NB4 (cell line): ENCODE results near the gene BIK.
A peak's percentile ranks its signal among the peaks of the same experiment; 100 is the strongest.

Experiments
- DNase-seq: peaks from one replicate; pipeline ENCODE4 v3.0.0; 2010; ENCODE audit warnings: low read depth
- H3K4me3 ChIP-seq: one replicate; pipeline ENCODE4 v1.5.1; 2011; ENCODE audit warnings: mild to moderate bottlenecking, low read depth, low read length, moderate library complexity
- MYC ChIP-seq: IDR thresholded peaks from 2 replicates; pipeline ENCODE4 v1.6.1; 2011; ENCODE audit warnings: low read depth, low read length
- POLR2A ChIP-seq: IDR thresholded peaks from 2 replicates; pipeline ENCODE4 v1.6.1; 2011; ENCODE audit warnings: mild to moderate bottlenecking; ENCODE audit not compliant: insufficient read length; ENCODE audit errors: extremely low read depth
- TF ChIP-seq, protein P1 (sequence below): IDR thresholded peaks from 2 replicates; pipeline ENCODE4 v1.6.1; 2011; ENCODE audit warnings: low read depth, low read length
- TF ChIP-seq, protein P2 (sequence below): IDR thresholded peaks from one replicate; pipeline ENCODE4 v1.5.1; 2012; ENCODE audit warnings: low read depth, low read length

BIK gene

DNA sequence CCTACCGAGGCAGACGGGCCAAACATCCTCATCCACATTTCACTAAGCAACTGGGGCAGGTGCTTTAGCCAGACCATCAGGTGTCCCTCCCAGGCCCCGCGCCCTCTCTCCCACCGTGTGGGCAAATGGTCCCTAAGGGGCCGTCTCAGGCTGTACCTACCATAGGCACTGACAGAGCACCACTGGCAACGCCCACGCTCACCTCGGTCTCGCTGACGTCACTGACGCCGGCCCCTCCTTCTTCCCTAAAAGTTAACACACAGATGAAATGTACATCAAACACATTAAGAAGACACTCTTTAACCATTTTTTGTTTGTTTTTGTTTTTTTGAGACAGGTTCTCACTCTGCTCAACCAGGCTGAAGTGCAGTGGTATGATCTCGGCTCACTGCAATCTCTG is 30.8 kb upstream of the BIK start:
- no peak overlapping the region for H3K4me3 ChIP-seq
- DNase-seq: no peak
- TF ChIP-seq POLR2A (no peak), MYC (no peak)
- TF ChIP-seq, protein P1, sequence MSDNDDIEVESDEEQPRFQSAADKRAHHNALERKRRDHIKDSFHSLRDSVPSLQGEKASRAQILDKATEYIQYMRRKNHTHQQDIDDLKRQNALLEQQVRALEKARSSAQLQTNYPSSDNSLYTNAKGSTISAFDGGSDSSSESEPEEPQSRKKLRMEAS: no peak
- TF ChIP-seq, protein P2, sequence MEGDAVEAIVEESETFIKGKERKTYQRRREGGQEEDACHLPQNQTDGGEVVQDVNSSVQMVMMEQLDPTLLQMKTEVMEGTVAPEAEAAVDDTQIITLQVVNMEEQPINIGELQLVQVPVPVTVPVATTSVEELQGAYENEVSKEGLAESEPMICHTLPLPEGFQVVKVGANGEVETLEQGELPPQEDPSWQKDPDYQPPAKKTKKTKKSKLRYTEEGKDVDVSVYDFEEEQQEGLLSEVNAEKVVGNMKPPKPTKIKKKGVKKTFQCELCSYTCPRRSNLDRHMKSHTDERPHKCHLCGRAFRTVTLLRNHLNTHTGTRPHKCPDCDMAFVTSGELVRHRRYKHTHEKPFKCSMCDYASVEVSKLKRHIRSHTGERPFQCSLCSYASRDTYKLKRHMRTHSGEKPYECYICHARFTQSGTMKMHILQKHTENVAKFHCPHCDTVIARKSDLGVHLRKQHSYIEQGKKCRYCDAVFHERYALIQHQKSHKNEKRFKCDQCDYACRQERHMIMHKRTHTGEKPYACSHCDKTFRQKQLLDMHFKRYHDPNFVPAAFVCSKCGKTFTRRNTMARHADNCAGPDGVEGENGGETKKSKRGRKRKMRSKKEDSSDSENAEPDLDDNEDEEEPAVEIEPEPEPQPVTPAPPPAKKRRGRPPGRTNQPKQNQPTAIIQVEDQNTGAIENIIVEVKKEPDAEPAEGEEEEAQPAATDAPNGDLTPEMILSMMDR: no peak

DNA sequence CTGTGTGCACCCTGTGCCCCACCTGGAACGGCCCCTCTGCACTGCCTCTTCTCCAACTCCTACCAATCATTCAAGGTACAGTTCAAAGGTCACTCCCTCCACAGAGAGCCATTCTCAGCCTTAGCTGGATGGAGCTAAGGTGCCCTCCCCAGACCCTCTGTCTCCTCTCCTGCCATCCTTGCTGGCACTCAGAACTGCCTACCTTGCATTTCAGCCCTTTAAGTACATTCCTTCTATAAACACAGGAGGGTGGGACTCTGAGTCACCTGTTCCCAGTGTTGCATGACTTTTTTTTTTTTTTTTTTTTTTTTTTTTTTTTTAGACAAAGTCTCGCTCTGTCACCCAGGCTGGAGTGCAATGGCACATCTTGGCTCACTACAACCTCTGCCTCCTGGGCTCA is 29.9 kb upstream of the BIK start:
- H3K4me3 ChIP-seq: no peak overlapping the region
- no peak for DNase-seq
- TF ChIP-seq POLR2A (no peak), MYC (no peak)
- TF ChIP-seq, protein P1: no peak
- TF ChIP-seq, protein P2: no peak

DNA sequence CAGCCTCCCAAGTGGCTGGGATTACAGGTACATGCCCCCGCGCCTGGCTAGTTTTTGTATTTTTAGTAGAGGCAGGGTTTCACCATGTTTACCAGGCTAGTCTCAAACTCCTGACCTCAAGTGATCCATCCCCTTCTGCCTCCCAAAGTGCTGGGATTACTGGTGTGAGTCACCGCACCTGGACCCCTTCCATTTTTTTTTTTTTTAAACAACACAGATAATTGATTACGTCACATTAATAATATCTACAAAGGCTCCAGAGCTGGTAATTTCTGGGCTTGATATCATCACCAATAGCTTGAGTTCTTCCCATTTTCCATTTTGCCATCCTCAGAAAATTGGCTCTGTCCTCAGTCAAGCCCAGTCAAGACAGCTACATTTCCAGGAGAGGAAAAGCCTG is 28.6 kb upstream of the BIK start:
- TF ChIP-seq, protein P2: no peak
- no peak overlapping the region for H3K4me3 ChIP-seq
- DNase-seq: no peak

DNA sequence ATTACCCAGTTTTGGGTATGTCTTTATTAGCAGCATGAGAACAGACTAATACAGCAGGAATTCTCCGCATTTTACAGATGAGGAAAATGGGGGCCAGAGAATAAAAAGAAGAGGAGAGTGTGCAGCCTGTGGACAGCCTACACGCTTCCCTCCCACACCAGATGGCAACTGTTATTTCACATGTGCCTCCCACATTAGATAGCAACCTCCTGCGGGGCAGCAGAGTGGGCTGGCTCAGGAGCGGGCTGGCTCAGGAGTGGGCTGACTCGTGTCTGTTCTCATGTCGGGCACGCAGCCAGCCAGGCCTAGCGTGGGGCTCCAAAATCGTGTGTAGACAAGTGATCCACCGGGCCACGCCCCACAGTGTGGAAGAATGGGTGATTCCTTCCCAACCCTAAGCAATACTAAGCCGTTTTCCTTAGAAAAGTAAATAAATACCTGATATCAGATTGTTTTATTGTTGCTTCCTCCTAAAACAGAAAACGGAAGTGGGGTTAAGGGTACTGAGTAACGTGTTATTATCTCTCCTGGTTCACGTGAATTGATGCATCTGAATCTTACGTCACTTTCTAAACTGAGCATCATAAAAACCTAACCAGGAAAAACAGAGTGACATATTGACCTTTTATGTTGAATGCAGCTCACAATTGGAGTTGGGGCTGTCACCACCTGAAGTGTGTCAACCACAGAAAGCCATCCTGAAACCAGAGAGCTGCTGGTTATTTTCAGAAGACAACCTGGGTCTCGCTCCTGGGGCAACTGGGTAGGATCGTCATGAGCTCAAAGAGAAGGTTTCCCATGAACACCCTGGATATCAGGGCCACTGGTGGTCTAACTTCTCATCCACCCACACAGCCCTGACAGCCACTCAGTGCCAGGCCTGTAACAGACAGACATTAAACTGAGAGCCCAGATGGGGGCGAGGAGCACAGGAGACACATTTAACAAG is 24.6 kb upstream of the BIK start:
- DNase-seq: no peak
- TF ChIP-seq, protein P1: no peak
- TF ChIP-seq MYC: no peak
- TF ChIP-seq POLR2A: no peak
- TF ChIP-seq, protein P2: no peak
- no peak overlapping the region for H3K4me3 ChIP-seq

DNA sequence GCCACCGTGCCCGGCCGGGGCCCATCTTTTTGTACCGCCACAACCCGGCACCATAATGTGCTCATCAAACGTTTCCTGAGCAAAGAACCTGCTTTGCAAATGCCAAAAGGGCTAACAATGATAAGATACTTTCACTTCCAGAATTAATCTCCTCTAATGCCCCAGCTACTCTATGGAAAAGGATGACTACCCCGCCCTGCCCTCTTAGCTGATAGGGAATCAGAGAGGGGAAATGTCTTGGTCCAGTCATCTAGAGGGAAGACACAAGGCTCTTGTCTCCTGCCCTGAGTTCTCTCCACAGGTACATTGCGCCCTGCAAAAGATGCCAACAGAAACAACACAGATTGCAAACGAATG is 21.9 kb upstream of the BIK start:
- no peak for TF ChIP-seq POLR2A
- TF ChIP-seq, protein P1: no peak
- TF ChIP-seq MYC: no peak
- TF ChIP-seq, protein P2: no peak
- DNase-seq: no peak
- H3K4me3 ChIP-seq: peak overlapping the region; percentile 75
